T1000 (cell line): Measurements from ENCODE around the gene CFAP47.

Source experiments
- DNase-seq: peaks from one replicate; lab custom pipeline; 2025; ENCODE audit warnings: mixed read lengths; lab: John Stamatoyannopoulos, UW

The CFAP47 gene

DNA sequence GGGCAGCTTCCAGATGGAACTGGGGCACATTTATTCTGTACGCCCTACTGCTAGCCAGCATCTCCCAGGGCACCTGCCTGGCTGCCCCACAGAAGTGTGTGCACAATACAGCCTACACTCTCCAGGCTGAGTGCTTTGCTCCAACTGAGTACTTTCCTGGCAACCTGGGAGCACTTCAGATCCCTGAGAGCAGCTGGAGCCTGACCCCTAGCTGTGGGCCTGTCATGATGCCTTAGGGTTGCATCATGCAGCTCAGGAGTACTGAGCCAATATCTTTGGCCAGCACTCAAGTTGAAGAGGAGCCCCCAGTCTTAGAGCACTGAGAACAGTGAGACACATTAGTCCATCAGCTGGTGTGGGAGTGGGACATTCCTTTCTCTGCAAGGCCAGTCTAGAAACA lies 321.9 kb downstream of the CFAP47 start:
- no peak for DNase-seq

DNA sequence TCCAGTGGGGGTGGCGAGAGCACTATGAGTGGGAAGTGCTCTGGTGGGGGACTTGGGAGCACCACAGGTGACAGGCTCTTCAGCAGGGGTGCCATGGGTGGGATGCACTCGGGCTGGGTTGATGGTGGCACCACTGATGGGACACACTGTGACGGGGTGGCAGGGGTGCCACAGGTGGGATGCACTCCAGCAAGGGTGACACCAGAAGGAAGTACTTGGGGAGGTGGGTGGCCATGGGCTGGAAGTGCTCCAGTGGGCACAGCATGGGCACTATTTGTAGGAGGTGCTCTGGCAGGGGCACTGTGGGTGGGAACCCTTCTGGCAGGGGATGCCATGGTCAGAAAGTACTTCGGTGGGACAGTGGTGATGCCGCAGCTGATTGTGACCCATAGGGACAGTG lies 346.6 kb downstream of the CFAP47 start:
- no peak for DNase-seq

DNA sequence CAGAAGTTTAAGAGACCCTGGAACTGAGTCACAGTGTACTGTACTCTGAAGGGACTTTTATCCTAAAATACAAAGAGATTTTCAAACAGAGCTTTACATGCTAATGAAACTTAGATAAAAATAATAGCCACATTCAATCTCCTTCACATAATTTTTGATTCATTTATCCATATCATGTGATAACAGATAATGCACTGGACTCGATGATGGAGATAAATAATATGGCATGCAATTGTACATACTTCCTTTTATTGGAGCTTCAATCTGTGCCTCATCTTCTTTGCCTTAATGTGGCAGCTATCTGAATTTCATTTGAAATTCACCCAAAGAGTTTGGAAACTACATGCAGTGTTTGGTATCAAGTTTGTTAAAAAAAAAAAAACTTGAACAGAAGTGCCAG lies 390.6 kb downstream of the CFAP47 start:
- no peak for DNase-seq

DNA sequence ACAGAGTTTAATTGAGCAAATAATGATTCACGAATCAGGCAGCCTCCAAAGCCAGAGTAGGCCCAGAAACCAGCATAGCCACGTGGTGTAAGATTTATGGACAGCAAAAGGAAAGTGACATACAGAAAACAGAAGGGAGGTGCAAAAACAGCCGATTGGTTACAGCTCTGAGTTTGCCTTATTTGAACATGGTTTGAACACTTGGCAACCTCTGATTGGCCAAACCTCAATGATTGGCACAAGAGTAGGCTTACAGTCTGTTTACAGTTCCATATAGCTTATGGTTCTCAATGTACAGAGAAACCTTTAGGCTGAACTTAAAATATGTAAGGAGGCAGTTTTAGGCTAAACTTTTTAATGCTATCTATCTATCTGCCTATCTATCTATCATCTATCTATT lies 394.8 kb downstream of the CFAP47 start:
- DNase-seq: no peak

DNA sequence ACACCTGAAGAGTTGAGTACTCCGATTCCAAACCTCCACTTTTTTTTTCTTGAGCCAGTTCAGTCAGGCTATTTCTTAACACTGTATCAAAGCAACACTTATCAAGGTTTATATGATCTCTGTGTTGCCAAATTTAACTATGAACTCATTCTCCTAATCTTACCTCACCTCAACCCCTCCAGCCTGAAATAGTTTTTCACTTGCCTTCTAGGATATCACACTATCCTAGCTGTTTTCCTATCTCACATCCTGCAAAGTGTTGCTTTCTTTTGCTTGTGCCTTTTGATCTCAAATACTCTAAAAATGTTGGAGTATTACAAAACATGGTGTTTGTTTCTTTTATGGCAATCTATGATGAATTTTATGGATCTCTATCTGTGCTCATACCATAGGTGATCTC lies 415.0 kb downstream of the CFAP47 start:
- no peak for DNase-seq

DNA sequence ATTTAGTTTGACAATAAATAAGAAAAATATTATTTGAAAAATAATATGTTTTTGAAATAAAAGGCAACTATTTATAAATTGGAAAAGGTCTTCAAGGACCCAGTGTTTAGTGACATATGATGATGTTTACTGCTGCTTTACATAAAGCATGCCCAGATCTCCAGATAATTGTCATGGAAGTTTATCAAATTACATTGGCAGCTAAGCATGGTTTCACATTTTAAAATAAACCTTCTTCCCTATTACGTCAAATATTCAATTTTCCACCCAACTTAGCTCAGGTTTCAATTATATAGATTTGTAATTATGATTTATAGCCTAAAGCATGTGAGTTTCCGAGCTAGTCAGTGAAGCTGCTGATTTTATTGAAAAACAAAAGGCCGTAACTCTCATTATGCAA lies 417.2 kb downstream of the CFAP47 start:
- no peak for DNase-seq

DNA sequence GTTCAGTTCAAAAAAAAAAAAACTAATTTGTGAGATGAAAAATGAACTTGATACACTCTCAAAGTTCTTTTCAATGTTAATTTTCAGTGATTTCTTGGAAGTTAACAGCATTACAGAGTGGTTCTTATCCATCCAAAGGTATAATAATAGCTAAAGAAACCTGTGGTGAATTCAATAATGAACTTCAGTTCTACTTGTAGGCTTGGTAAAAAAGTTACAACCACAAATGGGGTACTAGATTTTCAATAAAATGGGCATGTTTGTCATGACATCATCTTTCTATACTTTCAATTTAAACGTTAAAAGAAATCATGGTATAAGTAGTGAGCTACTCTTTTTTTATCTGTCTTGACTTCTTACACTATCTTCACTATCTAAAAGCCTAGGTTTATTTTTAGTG lies 424.8 kb downstream of the CFAP47 start:
- no peak for DNase-seq

DNA sequence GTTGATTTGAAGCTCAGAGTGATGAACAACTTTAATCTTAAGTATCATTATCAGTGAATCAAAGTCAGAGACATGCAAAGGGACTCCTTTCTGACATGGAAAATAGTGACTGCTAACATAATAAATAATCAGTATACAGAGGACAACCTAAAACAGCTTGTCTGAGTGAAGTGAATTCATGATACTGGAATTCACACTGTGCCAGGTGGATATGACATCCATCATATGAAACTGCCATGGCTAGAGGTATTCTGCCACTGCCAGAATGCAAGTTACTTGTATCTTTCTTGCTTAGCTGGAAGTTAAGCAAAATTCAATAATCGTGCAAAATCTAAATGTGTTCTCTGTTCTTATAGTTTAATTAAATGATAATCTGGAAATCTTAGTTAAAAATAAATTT lies 429.0 kb downstream of the CFAP47 start:
- DNase-seq: no peak

DNA sequence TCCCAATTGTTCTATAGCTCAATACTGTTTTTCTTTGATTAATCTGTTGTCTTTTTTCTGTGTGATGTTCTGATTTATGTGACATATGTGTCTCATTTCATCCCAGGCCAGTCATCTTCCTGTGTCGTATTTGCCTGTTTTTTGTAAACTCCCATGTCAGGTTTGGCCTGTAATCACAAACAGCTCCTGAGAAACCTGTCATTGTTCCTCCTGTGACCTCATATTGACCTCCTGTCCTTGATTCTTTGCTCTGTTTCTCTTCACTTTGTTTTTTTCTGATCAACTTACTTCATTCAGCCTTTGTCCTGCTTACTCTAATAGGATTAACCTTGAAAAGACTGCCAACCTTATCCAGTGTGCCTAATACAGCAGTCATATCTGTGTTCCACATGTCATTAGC lies 438.3 kb downstream of the CFAP47 start:
- no peak for DNase-seq

DNA sequence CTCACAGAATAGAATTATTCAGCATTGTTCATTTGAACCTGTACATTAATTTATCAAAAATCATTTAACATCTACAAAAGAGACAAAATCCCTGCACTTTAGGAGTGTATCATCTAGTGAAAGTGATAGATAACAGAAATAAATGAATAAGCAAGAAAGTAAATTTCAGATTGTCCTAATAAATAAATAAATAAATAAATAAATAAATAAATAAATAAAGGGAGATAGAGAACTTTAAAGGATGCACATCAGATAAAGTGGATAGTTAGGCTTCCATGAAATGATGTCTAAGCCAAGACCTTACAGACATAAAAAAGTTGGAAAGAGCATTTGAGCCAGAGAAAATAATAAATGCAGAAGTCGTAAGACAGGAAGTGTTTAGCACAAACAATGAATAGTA lies 444.7 kb downstream of the CFAP47 start:
- no peak for DNase-seq

DNA sequence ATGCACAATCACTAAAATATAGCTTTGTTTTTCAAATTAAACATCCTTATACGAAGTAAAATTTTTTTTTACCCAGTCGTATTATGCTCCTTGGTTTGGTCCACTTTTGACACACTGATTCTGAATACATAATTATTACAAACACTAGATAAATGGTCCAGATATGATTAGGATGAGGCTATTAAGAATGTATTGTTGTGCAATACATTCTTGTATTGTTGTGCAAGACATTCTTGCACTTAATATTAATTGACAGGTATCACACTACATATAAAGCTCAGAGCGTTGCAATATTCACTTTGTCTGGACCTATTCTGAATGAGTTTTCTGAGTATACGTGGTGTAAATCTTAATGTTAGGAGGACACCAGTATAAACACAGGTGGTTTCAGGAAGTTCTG lies 464.0 kb downstream of the CFAP47 start:
- no peak for DNase-seq

DNA sequence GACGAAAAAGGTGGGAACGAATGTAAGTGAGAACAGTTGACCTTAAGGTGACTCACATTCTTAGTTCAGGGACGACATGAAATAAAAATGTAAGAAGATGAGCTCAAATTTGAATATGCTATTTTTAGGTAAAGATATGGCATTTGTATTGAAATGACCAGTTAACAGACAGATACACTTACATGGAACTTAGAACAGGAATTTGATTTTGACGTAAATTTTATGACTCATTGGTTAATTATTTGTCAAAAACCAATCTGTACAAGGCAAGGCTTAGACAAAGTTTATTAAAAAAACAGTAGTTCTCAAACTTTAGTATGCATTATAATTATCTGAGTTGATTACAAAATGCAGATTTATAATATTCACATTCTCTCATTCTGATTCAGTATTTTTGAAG lies 469.4 kb downstream of the CFAP47 start:
- no peak for DNase-seq

DNA sequence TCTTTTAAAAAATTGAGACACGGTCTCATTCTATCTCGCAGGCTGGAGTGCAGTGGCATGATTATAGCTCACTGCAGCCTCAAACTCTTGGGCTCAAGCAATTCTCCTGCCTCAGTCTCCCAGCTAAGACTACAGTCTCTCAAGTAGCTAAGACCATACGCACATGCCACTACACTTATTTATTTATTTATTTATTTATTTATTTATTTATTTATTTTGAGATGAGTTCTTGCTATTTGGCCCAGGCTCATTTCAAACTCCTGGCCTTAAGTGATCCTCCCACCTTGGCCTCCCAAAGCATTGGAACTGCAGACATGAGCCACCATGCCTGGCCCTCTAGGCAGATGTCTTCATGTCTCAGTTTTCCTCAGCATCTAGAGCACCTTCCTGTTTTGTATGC lies 482.2 kb downstream of the CFAP47 start:
- DNase-seq: no peak

DNA sequence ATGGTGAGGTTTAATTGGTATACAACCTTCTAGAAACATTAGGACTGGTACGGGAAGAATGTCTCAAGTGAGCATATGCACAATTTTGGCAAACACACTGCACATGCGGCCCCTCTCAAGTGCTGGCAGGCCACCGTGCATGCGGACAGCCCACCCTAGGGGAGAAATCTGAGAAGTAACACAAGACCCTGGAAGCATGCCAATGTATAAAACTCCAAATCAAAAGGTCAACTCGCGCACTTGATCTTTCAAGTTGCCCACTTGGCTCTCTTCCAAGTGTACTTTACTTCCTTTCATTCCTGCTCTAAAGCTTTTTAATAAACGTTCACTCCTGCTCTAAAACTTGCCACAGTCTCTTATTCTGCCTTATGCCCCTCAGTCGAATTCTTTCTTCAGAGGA lies 488.3 kb downstream of the CFAP47 start:
- no peak for DNase-seq

DNA sequence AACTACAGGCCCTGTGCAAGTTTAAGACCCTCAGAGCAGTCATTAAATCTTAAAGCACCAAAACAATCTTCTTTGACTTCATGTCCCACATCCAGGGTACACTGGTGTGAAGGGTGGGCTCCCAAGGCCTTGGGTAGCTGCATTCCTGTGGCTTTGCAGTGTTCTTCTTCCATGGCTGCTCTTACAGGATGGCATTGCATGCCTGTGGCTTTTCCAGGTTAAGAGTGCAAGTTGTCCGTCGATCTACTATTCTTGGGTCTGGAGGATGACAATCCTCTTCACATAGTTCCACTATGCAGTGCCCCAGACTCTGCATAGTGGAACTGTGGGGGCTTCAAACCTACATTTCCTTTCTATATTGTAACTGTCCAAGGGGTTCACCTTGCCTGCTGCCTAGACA lies 494.5 kb downstream of the CFAP47 start:
- no peak for DNase-seq

DNA sequence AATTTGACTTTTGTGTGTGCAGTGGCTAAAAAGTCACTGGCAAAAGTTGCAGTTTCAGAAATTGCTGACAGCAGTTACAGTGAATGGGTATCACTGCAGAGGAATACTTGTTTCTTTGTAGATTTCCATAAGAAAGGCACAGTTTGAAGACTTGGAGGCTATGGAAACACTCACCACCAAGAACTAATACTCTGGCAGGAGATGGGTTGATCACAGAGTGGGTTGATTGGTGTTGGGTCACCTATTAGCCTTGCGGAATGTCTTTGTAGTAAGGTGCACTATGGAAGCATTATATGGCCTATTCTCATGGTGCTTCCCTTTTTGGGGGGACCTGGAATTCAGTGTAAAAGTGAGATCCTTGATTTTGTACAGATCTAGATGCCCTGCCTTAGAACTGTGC lies 502.8 kb downstream of the CFAP47 start:
- no peak for DNase-seq

DNA sequence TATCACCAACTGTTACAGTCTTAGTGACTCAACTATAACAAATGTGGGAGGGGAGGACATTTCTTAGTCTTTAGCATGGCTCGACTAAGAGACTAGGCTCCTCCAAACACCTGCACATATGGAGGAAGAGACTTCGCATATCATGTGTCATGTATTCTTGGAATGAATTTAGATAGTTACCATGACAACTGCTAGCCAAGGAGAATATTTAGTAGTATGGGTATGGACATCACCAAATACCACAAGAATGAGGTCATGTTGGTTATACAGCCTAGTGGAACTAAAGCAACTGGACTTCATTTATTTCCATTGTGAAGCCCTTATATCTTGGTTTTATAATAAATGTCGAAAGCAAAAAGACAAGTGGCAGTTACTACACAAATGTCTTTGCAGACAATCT lies 512.3 kb downstream of the CFAP47 start:
- DNase-seq: peak; percentile 2

DNA sequence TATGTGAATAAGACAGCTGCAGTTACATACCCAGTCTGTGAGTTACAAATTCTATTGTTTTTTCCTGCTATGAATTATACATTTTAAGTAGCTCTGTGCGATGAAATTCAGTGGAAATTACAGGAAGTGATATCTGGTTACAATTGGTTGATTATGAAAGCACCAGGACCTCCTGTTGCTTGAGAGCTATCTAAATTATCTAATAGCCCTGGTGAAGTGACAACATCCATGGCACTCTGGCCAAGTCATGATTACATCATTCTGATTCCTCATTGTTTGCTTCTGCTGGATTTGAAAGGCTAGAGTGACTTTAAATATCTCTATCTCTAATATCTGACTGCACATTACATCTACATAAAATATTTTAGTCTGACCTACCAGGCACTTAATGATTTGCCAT lies 515.0 kb downstream of the CFAP47 start:
- no peak for DNase-seq
